Neuron (in vitro differentiated cells): Measurements from ENCODE around the gene HEXD.

Source experiments
- H2AFZ ChIP-seq: one replicate; pipeline ENCODE4 v1.6.1; 2013; ENCODE audit warnings: low read depth, mild to moderate bottlenecking, inconsistent platforms, low read length, moderate library complexity
- H3K27me3 ChIP-seq: one replicate; pipeline ENCODE4 v1.6.1; 2013; ENCODE audit warnings: low read length; ENCODE audit not compliant: insufficient read depth
- H3K36me3 ChIP-seq: one replicate; pipeline ENCODE4 v1.6.1; 2013; ENCODE audit warnings: low read length; ENCODE audit not compliant: insufficient read depth
- H3K4me1 ChIP-seq: one replicate; pipeline ENCODE4 v1.6.1; 2013; ENCODE audit warnings: low read length; ENCODE audit not compliant: insufficient read depth
- H3K4me3 ChIP-seq: 2 replicates; pipeline ENCODE4 v1.5.1; 2013; ENCODE audit warnings: mild to moderate bottlenecking, low read length, moderate library complexity
- H3K9me3 ChIP-seq: one replicate; pipeline ENCODE4 v1.6.1; 2013; ENCODE audit warnings: low read length

Gene HEXD

GRCh38 chr17:82486231-82487094 is 68.3 kb downstream of the HEXD start:
- no peaks in the 10 kb centered on the region for H3K4me1 ChIP-seq
- no peaks in the 10 kb centered on the region for H3K27me3 ChIP-seq
- no peak overlapping the region for H3K4me3 ChIP-seq
- H3K9me3 ChIP-seq: no peaks in the 10 kb centered on the region
- no peak overlapping the region for H2AFZ ChIP-seq
- H3K36me3 ChIP-seq: peaks cover 71% of the 10 kb centered on the region

GRCh38 chr17:82487910-82488309 is 69.8 kb downstream of the HEXD start:
- H2AFZ ChIP-seq: no peak overlapping the region
- H3K27me3 ChIP-seq: no peaks in the 10 kb centered on the region
- peaks cover 58% of the 10 kb centered on the region for H3K36me3 ChIP-seq
- H3K4me3 ChIP-seq: no peak overlapping the region
- no peaks in the 10 kb centered on the region for H3K4me1 ChIP-seq
- no peaks in the 10 kb centered on the region for H3K9me3 ChIP-seq

GRCh38 chr17:82489117-82489516 is 71.0 kb downstream of the HEXD start:
- H3K4me3 ChIP-seq: no peak overlapping the region
- H2AFZ ChIP-seq: no peak overlapping the region
- no peaks in the 10 kb centered on the region for H3K4me1 ChIP-seq
- peaks cover 47% of the 10 kb centered on the region for H3K36me3 ChIP-seq
- H3K9me3 ChIP-seq: no peaks in the 10 kb centered on the region
- no peaks in the 10 kb centered on the region for H3K27me3 ChIP-seq

- H2AFZ ChIP-seq: no peak overlapping the region
- no peak overlapping the region for H3K4me3 ChIP-seq
- H3K4me1 ChIP-seq: no peaks in the 10 kb centered on the region
- no peaks in the 10 kb centered on the region for H3K27me3 ChIP-seq
- H3K9me3 ChIP-seq: no peaks in the 10 kb centered on the region
- H3K36me3 ChIP-seq: peaks cover 38% of the 10 kb centered on the region
These were observed 71.8 kb downstream of the HEXD start for GRCh38 chr17:82489851-82490511.

DNA sequence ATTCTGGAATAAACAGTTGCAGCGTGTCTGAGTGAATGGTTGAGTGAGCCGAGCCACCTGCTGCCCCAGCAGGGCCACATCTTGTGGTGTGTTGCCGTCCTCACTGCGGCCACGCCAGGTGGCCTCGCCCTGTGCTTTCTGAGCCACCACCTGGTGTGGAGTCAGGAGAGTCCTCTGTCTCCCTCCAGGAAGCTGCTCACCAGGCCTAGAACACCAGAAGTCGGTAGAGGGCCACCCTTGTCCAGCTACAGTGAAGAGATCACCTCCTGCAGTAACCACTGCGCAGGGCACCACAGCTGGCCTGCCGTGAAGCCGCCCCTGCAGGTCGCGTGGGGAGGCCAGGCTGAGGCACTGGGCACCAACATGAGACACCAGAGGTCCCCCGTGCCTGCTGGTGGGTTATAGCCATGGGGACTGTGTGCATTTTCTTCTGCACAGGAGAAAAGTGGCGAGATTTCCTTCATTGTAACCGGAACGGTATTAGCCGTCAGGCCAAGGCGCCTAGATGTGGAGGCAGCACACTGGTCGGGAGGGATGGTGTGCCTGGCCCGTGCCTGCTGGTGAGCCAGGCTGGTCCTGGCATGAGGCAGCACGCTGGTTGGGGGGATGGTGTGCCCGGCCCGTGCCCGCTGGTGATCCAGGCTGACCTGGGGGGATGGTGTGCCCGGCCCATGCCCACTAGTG is 72.5 kb downstream of the HEXD start:
- Histone ChIP-seq H2AFZ (no peak overlapping the region), H3K4me1 (no peaks in the 10 kb centered on the region), H3K4me3 (no peak overlapping the region), H3K9me3 (no peaks in the 10 kb centered on the region), H3K36me3 (peaks cover 34% of the 10 kb centered on the region), H3K27me3 (no peaks in the 10 kb centered on the region)

DNA sequence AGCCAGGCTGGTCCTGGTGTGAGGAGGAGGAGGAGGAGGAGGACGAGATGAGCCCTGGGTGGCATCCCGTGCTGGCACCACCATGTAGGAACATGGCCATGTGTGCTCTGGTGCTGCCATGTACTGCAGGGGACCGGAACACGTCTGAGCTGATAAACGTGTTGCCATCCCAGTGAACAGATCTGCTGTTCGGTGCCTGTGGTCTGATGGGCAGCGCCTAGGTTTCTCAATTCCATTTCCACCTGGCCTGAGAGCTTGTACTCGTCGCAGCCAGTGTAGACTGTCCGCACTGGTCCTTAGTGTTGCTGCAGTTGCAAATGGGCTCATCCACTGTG is 73.0 kb downstream of the HEXD start:
- no peaks in the 10 kb centered on the region for H3K4me1 ChIP-seq
- H3K27me3 ChIP-seq: no peaks in the 10 kb centered on the region
- no peak overlapping the region for H2AFZ ChIP-seq
- H3K36me3 ChIP-seq: peaks cover 29% of the 10 kb centered on the region
- no peak overlapping the region for H3K4me3 ChIP-seq
- H3K9me3 ChIP-seq: no peaks in the 10 kb centered on the region

DNA sequence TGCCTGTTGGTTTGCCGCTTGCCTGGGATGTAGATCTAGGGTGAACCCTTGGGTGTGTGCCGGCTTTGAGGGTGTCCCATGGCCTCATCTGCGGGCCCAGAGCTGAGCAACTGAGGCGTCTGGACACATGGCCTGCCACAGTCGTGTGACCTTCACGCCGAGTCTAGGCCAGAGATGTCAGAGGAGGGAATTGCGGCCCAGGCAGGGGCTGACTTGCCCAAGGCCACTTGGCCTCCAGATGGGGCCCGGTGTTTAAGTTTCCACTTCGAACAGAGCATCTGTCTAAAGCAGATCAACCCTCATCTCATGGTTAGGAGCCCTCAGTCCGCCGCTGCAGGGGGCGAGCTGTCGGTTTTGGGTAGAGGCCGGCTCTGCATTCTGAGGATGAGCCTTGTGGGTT is 73.4 kb downstream of the HEXD start:
- H2AFZ ChIP-seq: no peak overlapping the region
- H3K9me3 ChIP-seq: no peaks in the 10 kb centered on the region
- no peaks in the 10 kb centered on the region for H3K27me3 ChIP-seq
- H3K4me3 ChIP-seq: no peak overlapping the region
- peaks cover 25% of the 10 kb centered on the region for H3K36me3 ChIP-seq
- peaks cover 2% of the 10 kb centered on the region for H3K4me1 ChIP-seq
